Measurements from ENCODE around the gene MICU1. TPM values are rescaled to one million over a fixed set of nuclear protein-coding genes. Genes with fewer than 3 reads are reported as not detected.

The MICU1 gene
- total RNA-seq, 1 donor from 2014 or later: 57.9 TPM

GRCh38 chr10:72338180-72338579 is 287.7 kb downstream of the MICU1 start:
- Histone ChIP-seq H3K9me3 (ENCODE audit: control insufficient read depth in 3 of 3, low read length in 3 of 3) (no peaks in the 10 kb centered on the region), H3K36me3 (ENCODE audit: control insufficient read depth in 3 of 3, insufficient read depth in 3 of 3, low read length in 3 of 3) (peaks cover 37 to 42% (median 41%) of the 10 kb centered on the region in 3 donors), H3K4me3 (ENCODE audit: low read length in 3 of 3) (no peak overlapping the region), H3K27ac (ENCODE audit: low read depth, low read length) (no peak overlapping the region), H3K27me3 (ENCODE audit: control insufficient read depth in 3 of 3, insufficient read depth in 3 of 3, low read length in 3 of 3) (no peaks in the 10 kb centered on the region), H3K9ac (ENCODE audit: low read depth in 1 of 3, low read length in 3 of 3) (no peak overlapping the region), H3K4me1 (ENCODE audit: control insufficient read depth in 3 of 3, insufficient read depth in 3 of 3, low read length in 3 of 3) (peaks cover 35 to 37% (median 36%) of the 10 kb centered on the region in 3 donors)

- peaks cover 32 to 38% (median 36%) of the 10 kb centered on the region in 3 donors for H3K36me3 ChIP-seq (ENCODE audit: control insufficient read depth in 3 of 3, insufficient read depth in 3 of 3, low read length in 3 of 3)
- H3K27ac ChIP-seq (ENCODE audit: low read depth, low read length): no peak overlapping the region
- H3K9ac ChIP-seq (ENCODE audit: low read depth in 1 of 3, low read length in 3 of 3): no peak overlapping the region
- no peak overlapping the region for H3K4me3 ChIP-seq (ENCODE audit: low read length in 3 of 3)
- no peaks in the 10 kb centered on the region for H3K9me3 ChIP-seq (ENCODE audit: control insufficient read depth in 3 of 3, low read length in 3 of 3)
- peaks cover 35 to 39% (median 37%) of the 10 kb centered on the region in 3 donors for H3K4me1 ChIP-seq (ENCODE audit: control insufficient read depth in 3 of 3, insufficient read depth in 3 of 3, low read length in 3 of 3)
- H3K27me3 ChIP-seq (ENCODE audit: control insufficient read depth in 3 of 3, insufficient read depth in 3 of 3, low read length in 3 of 3): no peaks in the 10 kb centered on the region
Observed at GRCh38 chr10:72337722-72338121, 288.2 kb downstream of the MICU1 start.

DNA sequence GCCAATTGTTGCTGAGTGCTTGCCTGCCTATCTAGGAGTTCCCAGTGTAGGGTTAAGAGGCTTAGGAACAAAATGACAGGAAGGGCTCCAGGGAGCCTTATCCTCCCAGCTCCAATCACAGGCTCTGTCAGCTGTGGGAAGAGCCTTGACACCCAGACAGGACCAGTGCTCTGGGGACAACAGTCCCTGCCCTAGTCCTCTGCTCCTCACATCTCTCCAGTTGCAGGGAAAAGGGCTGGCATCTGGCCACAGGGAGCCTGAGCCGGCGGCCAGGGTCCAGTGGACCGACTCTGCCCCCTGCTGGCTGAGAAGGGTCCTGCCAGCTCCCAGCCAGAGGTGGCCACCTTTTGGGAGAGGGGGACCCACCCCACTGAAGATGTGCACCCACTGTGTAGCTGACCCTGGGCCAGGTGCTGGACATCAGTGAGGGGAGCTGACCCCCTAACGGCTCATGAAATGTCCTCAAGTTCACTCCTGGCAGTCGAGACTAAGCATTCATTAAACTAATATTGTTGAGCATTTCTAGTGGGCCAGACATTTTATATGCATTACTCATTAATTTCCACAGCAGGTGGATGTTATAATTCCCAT is 288.7 kb downstream of the MICU1 start:
- H3K9me3 ChIP-seq (ENCODE audit: control insufficient read depth in 3 of 3, low read length in 3 of 3): no peaks in the 10 kb centered on the region
- H3K36me3 ChIP-seq (ENCODE audit: control insufficient read depth in 3 of 3, insufficient read depth in 3 of 3, low read length in 3 of 3): peaks cover 27 to 32% (median 31%) of the 10 kb centered on the region in 3 donors
- H3K9ac ChIP-seq (ENCODE audit: low read depth in 1 of 3, low read length in 3 of 3): peak overlapping the region in 2 of 3 donors; percentile 57 to 75
- peak overlapping the region; percentile 92 for H3K27ac ChIP-seq (ENCODE audit: low read depth, low read length)
- no peaks in the 10 kb centered on the region for H3K27me3 ChIP-seq (ENCODE audit: control insufficient read depth in 3 of 3, insufficient read depth in 3 of 3, low read length in 3 of 3)
- no peak overlapping the region for H3K4me3 ChIP-seq (ENCODE audit: low read length in 3 of 3)
- H3K4me1 ChIP-seq (ENCODE audit: control insufficient read depth in 3 of 3, insufficient read depth in 3 of 3, low read length in 3 of 3): peaks cover 38 to 43% (median 41%) of the 10 kb centered on the region in 3 donors

DNA sequence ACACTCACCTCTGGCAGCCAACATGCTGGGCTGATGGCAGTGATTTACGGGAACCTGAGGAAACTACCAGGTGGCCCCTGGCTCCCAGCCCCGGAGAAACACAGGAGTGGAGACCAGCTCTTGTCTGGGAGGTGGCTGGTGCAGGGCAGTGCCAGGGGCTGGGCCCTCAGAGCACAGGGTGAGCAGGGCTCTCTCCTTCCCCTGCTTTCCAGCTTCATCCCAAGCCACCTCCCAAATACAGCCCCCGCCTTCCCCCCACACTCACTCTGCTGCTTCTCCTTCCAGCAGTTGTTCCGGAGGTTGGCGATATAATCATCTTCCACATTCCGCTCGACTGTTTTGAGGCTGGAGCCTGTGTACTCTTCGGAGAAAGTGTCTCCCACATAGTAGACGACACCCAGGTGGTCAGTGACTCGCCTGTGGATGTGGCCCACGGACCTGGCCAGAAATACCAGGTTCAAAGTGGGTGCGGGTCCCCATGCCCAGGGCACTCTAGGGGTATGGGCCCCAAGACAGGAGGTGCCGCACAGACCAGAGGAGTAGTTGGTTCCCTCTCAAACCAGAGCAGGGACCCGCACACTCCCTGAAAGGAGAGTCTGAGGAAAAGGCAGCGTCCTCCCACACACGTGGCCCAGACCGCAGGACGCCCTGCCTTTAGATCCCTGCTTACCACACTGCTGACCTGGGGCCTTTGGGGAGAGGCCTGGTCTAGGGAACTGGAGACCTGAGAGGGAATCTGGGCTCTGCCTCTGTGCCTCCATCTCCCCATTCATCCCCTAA is 289.4 kb downstream of the MICU1 start:
- H3K27ac ChIP-seq (ENCODE audit: low read depth, low read length): peak overlapping the region; percentile 92
- no peaks in the 10 kb centered on the region for H3K9me3 ChIP-seq (ENCODE audit: control insufficient read depth in 3 of 3, low read length in 3 of 3)
- H3K9ac ChIP-seq (ENCODE audit: low read depth in 1 of 3, low read length in 3 of 3): peak overlapping the region; percentile 19 to 75 (median 68)
- H3K4me1 ChIP-seq (ENCODE audit: control insufficient read depth in 3 of 3, insufficient read depth in 3 of 3, low read length in 3 of 3): peaks cover 44 to 48% (median 48%) of the 10 kb centered on the region in 3 donors
- H3K4me3 ChIP-seq (ENCODE audit: low read length in 3 of 3): no peak overlapping the region
- peaks cover 23 to 26% (median 25%) of the 10 kb centered on the region in 3 donors for H3K36me3 ChIP-seq (ENCODE audit: control insufficient read depth in 3 of 3, insufficient read depth in 3 of 3, low read length in 3 of 3)
- H3K27me3 ChIP-seq (ENCODE audit: control insufficient read depth in 3 of 3, insufficient read depth in 3 of 3, low read length in 3 of 3): no peaks in the 10 kb centered on the region

DNA sequence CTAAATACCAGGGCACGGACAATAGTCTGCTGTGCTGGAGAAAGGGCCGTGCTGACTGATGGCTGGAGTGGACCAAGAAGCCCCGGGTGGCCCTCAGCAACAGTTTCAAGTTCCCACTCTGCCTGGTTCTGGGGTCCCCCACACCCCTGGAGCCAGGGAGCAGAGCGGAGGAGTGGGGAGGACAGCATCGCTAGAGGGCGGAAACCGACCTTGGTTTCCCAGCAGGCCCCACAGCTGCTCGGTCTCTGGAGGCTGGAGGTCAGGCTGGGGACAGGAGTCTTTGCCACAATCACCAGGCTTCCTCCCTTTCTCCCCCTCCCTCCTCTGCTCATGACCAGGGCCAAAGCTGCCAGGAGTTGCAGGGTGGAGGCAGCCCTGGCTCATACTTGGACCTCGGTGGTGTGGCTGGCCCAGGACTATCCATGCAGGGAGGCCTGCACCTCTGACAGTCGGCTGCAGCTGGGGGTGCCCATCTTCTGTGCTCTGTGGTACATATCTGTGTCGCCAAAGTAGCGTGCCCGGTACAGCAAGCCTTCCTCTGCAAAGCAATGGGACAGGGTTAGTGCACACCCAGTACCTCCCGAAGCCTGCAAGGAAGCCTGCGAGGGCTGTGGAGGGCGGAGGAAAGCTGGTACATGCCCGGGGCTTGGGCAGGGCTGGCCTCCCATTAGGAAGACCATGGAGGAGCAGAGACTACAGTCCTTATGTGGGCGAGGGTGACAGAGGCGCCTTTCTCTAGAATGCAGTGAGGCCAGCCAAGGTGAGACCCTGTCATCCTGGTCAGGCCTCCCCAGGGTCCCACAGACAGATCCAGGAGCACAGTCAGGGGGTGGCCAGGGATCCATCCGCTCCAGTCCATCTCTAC is 290.3 kb downstream of the MICU1 start:
- peak overlapping the region; percentile 15 to 52 (median 48) for H3K4me3 ChIP-seq (ENCODE audit: low read length in 3 of 3)
- peak overlapping the region; percentile 92 for H3K27ac ChIP-seq (ENCODE audit: low read depth, low read length)
- peaks cover 50 to 54% (median 53%) of the 10 kb centered on the region in 3 donors for H3K4me1 ChIP-seq (ENCODE audit: control insufficient read depth in 3 of 3, insufficient read depth in 3 of 3, low read length in 3 of 3)
- H3K27me3 ChIP-seq (ENCODE audit: control insufficient read depth in 3 of 3, insufficient read depth in 3 of 3, low read length in 3 of 3): no peaks in the 10 kb centered on the region
- H3K9ac ChIP-seq (ENCODE audit: low read depth in 1 of 3, low read length in 3 of 3): peak overlapping the region; percentile 55 to 75 (median 73)
- no peaks in the 10 kb centered on the region for H3K9me3 ChIP-seq (ENCODE audit: control insufficient read depth in 3 of 3, low read length in 3 of 3)
- peaks cover 16 to 19% (median 17%) of the 10 kb centered on the region in 3 donors for H3K36me3 ChIP-seq (ENCODE audit: control insufficient read depth in 3 of 3, insufficient read depth in 3 of 3, low read length in 3 of 3)

DNA sequence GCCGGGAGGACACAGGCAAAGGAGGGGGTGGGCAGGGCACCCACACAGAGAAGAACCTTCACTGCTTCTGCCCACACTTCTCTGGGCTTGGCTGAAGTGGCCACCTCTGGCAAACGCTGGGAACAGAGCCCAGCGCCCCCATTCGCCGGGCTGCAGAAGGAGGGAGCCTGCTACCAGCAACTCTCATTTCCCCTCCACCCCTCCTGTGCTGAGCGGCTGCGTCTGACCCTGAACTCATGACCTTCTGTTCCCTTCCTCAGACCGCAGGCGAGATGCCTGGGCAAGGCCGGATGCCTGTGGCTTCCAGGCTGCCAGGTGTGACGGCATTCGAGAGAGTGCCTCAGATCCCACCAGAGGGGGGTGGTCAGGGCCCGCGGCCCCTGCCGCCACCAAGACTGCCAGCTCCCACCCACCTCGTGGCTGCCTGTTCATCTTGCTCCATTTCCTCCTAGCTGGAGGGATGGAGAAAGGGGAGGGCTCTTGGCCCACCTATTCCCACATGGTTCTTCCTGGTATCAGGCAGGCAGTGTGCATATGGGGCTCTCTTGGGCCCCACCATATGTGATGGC is 291.0 kb downstream of the MICU1 start:
- Histone ChIP-seq H3K27ac (ENCODE audit: low read depth, low read length) (peak overlapping the region; percentile 92), H3K4me1 (ENCODE audit: control insufficient read depth in 3 of 3, insufficient read depth in 3 of 3, low read length in 3 of 3) (peaks cover 50 to 54% (median 52%) of the 10 kb centered on the region in 3 donors), H3K36me3 (ENCODE audit: control insufficient read depth in 3 of 3, insufficient read depth in 3 of 3, low read length in 3 of 3) (peaks cover 14 to 15% (median 15%) of the 10 kb centered on the region in 3 donors), H3K27me3 (ENCODE audit: control insufficient read depth in 3 of 3, insufficient read depth in 3 of 3, low read length in 3 of 3) (no peaks in the 10 kb centered on the region), H3K4me3 (ENCODE audit: low read length in 3 of 3) (peak overlapping the region; percentile 10 to 52 (median 23)), H3K9ac (ENCODE audit: low read depth in 1 of 3, low read length in 3 of 3) (peak overlapping the region; percentile 55 to 75 (median 73)), H3K9me3 (ENCODE audit: control insufficient read depth in 3 of 3, low read length in 3 of 3) (no peaks in the 10 kb centered on the region)

GRCh38 chr10:72334196-72334824 is 291.6 kb downstream of the MICU1 start:
- H3K27me3 ChIP-seq (ENCODE audit: control insufficient read depth in 3 of 3, insufficient read depth in 3 of 3, low read length in 3 of 3): no peaks in the 10 kb centered on the region
- H3K9me3 ChIP-seq (ENCODE audit: control insufficient read depth in 3 of 3, low read length in 3 of 3): no peaks in the 10 kb centered on the region
- peak overlapping the region; percentile 92 for H3K27ac ChIP-seq (ENCODE audit: low read depth, low read length)
- peak overlapping the region in 2 of 3 donors; percentile 10 to 23 for H3K4me3 ChIP-seq (ENCODE audit: low read length in 3 of 3)
- peaks cover 14 to 15% (median 15%) of the 10 kb centered on the region in 3 donors for H3K36me3 ChIP-seq (ENCODE audit: control insufficient read depth in 3 of 3, insufficient read depth in 3 of 3, low read length in 3 of 3)
- peaks cover 50 to 57% (median 55%) of the 10 kb centered on the region in 3 donors for H3K4me1 ChIP-seq (ENCODE audit: control insufficient read depth in 3 of 3, insufficient read depth in 3 of 3, low read length in 3 of 3)
- H3K9ac ChIP-seq (ENCODE audit: low read depth in 1 of 3, low read length in 3 of 3): peak overlapping the region; percentile 51 to 75 (median 55)

DNA sequence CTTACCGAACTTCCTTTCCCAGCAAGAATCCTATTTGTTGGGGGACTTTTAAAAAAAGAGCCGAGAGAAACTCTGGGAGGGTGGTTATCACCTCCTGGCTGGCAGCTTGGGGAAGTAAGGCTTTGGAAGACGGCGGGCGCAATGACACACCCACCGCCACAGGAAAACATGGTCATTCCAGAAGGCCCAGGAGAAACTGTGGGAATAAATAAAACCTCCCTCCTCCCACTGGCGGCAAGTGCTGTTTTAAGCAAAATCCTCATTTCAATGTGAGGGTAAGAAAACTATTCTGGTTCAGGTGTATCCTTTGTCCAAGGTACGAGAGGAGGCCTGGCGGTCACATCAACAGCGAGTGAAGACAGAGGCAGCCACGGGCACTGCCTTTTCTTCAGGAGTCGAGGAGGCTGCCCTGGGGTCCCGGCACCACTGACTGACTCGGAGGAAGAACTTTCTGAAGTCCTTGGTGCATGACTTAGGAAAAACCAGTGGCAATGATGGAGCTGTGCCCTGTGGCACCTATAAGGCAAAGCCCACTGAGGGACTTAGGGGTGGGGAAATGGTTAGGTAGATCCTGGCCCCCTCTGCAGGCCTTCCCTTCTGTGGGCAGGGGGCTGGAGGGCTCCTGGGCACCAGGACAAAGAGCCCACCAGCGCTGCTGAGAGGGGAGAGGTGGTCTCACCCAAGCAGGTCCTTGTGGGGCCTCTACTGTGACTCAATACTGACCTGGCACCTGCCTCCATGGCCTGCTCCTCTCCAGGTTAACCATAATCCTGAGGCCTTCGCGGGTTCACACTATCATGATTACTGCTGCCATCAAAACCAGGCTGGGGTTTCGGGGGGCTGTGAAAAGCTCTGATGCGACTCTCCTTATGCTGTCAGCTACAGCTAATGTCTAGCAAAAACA is 292.5 kb downstream of the MICU1 start:
- no peaks in the 10 kb centered on the region for H3K9me3 ChIP-seq (ENCODE audit: control insufficient read depth in 3 of 3, low read length in 3 of 3)
- H3K36me3 ChIP-seq (ENCODE audit: control insufficient read depth in 3 of 3, insufficient read depth in 3 of 3, low read length in 3 of 3): peaks cover 12 to 15% (median 12%) of the 10 kb centered on the region in 3 donors
- peak overlapping the region; percentile 28 for H3K27ac ChIP-seq (ENCODE audit: low read depth, low read length)
- H3K4me1 ChIP-seq (ENCODE audit: control insufficient read depth in 3 of 3, insufficient read depth in 3 of 3, low read length in 3 of 3): peaks cover 55 to 63% (median 60%) of the 10 kb centered on the region in 3 donors
- H3K27me3 ChIP-seq (ENCODE audit: control insufficient read depth in 3 of 3, insufficient read depth in 3 of 3, low read length in 3 of 3): no peaks in the 10 kb centered on the region
- no peak overlapping the region for H3K4me3 ChIP-seq (ENCODE audit: low read length in 3 of 3)
- no peak overlapping the region for H3K9ac ChIP-seq (ENCODE audit: low read depth in 1 of 3, low read length in 3 of 3)

All from skeletal muscle tissue (tissue), 4 donors.